A549 (cell line): ENCODE data around the gene PPP1R13L. TPM values are rescaled to one million over a fixed set of nuclear protein-coding genes. Genes with fewer than 3 reads are reported as not detected.

Experiments used
- ATAC-seq, 2 experiments: fragments of 200-7000 bp in 1 of 2; fragments of >200 bp in 1 of 2; cut with Nextera tagmentation in 1 of 2; cut with Tn5 transposase in 1 of 2; 3 replicates each; pipeline versions ENCODE4 v1.8.0 to v1.9.1; 2018 to 2020; ENCODE audit warnings: mild to moderate bottlenecking in 1 of 2, moderate library complexity in 1 of 2
- CTCF ChIA-PET: fragments of 300-600 bp; sonication (Branson Sonifier 250); formaldehyde crosslinking; extraction: SDS; loops from one replicate; lab custom pipeline; 2021; ENCODE audit warnings: antibody characterized with exemption, inconsistent platforms; lab: Yijun Ruan, JAX
- POLR2A ChIA-PET: fragments of 350-600 bp; formaldehyde crosslinking; extraction: SDS; loops from one replicate; lab custom pipeline; 2021; ENCODE audit warnings: antibody characterized with exemption, inconsistent platforms; lab: Yijun Ruan, JAX
- DNase-seq, 2 experiments: peaks; one replicate each; pipeline versions ENCODE4 v3.0.0 to v3.0.0-alpha.2; 2011 to 2016; ENCODE audit warnings: low read depth in 1 of 2, low spot score in 1 of 2
- FAIRE-seq: peaks from 2 replicates; lab custom pipeline; 2011; peaks lifted over from hg19 to GRCh38; lab: Jason Lieb, UNC
- H3K27ac ChIP-seq, 2 experiments: fragments of >200 bp; sonication (Bioruptor Twin); formaldehyde crosslinking; 3 replicates each; pipeline ENCODE4 v1.5.1; 2016 to 2017
- H3K4me1 ChIP-seq: fragments of >200 bp; sonication (Bioruptor Twin); formaldehyde crosslinking; 3 replicates; pipeline ENCODE4 v1.6.1; 2016
- H3K4me2 ChIP-seq: fragments of >200 bp; sonication (Bioruptor Twin); formaldehyde crosslinking; 3 replicates; pipeline ENCODE4 v1.6.1; 2016
- H3K4me3 ChIP-seq: fragments of >200 bp; sonication (Bioruptor Twin); formaldehyde crosslinking; 3 replicates; pipeline ENCODE4 v1.5.1; 2016
- H3K9me3 ChIP-seq: fragments of >200 bp; sonication (Bioruptor Twin); formaldehyde crosslinking; 3 replicates; pipeline ENCODE4 v1.6.1; 2016
- CBX2 ChIP-seq: fragments of 200-600 bp; sonication (generic); IDR thresholded peaks from 2 replicates; pipeline ENCODE4 v1.6.1; 2016; ENCODE audit warnings: low read depth, mild to moderate bottlenecking, borderline replicate concordance
- CBX8 ChIP-seq: fragments of 200-600 bp; sonication (generic); IDR thresholded peaks from 2 replicates; pipeline ENCODE4 v1.6.1; 2016
- CEBPB ChIP-seq, 2 experiments: fragments of >200 bp in 1 of 2; sonication (Bioruptor Twin) in 1 of 2; formaldehyde crosslinking in 1 of 2; IDR thresholded peaks; 2 replicates each; pipeline ENCODE4 v1.6.1; 2012 to 2016
- CHD2 ChIP-seq: fragments of 150-350 bp; IDR thresholded peaks from 2 replicates; pipeline ENCODE4 v1.6.1; 2014; ENCODE audit warnings: low read length; ENCODE audit not compliant: partially characterized antibody
- EHMT2 ChIP-seq: fragments of 200-600 bp; sonication (generic); IDR thresholded peaks from 2 replicates; pipeline ENCODE4 v1.6.1; 2016; ENCODE audit warnings: antibody characterized with exemption, low read depth, mild to moderate bottlenecking, moderate library complexity
- FOSB ChIP-seq: fragments of 250-450 bp; sonication (Bioruptor Pico); IDR thresholded peaks from 2 replicates; pipeline ENCODE4 v1.5.0; 2020; ENCODE audit warnings: mild to moderate bottlenecking, moderate library complexity
- HDAC2 ChIP-seq: fragments of 200-600 bp; sonication (generic); IDR thresholded peaks from 2 replicates; pipeline ENCODE4 v1.6.1; 2016
- JUN ChIP-seq, 2 experiments: fragments of >200 bp; sonication (Bioruptor Twin); formaldehyde crosslinking; IDR thresholded peaks; 2 replicates in 1 of 2; 3 replicates in 1 of 2; pipeline ENCODE4 v1.6.1; 2016 to 2017
- JUNB ChIP-seq: fragments of >200 bp; sonication (Bioruptor Twin); formaldehyde crosslinking; IDR thresholded peaks from 2 replicates; pipeline ENCODE4 v1.6.1; 2016
- NFE2L2 ChIP-seq: fragments of 150-350 bp; conservative IDR thresholded peaks from 2 replicates; pipeline ENCODE4 v1.6.1; 2014; ENCODE audit warnings: low read length
- NR3C1 ChIP-seq: fragments of >200 bp; sonication (Bioruptor Twin); formaldehyde crosslinking; IDR thresholded peaks from 3 replicates; pipeline ENCODE4 v1.6.1; 2017
- POLR2AphosphoS2 ChIP-seq: conservative IDR thresholded peaks from 2 replicates; pipeline ENCODE4 v1.6.1; 2012; ENCODE audit warnings: low read length, improper control_type of control experiment, inconsistent platforms
- RAD21 ChIP-seq, 2 experiments: fragments of >200 bp in 1 of 2; sonication (Bioruptor Twin) in 1 of 2; formaldehyde crosslinking in 1 of 2; IDR thresholded peaks in 1 of 2; conservative IDR thresholded peaks in 1 of 2; 2 replicates in 1 of 2; 3 replicates in 1 of 2; pipeline ENCODE4 v1.6.1; 2012 to 2018; ENCODE audit warnings: inconsistent platforms in 1 of 2
- REST ChIP-seq: fragments of 200-600 bp; sonication (generic); IDR thresholded peaks from 2 replicates; pipeline ENCODE4 v1.6.1; 2016; ENCODE audit warnings: antibody characterized with exemption, mild to moderate bottlenecking, moderate library complexity
- RFX5 ChIP-seq: fragments of 450-650 bp; IDR thresholded peaks from 2 replicates; pipeline ENCODE4 v1.7.1; 2014; ENCODE audit warnings: antibody characterized with exemption, mild to moderate bottlenecking, moderate library complexity
- SMC3 ChIP-seq: fragments of >200 bp; sonication (Bioruptor Twin); formaldehyde crosslinking; IDR thresholded peaks from 3 replicates; pipeline ENCODE4 v1.6.1; 2018; ENCODE audit warnings: inconsistent platforms
- SREBF2 ChIP-seq: fragments of 450-650 bp; IDR thresholded peaks from 2 replicates; pipeline ENCODE4 v1.6.1; 2014; ENCODE audit warnings: mild to moderate bottlenecking, moderate library complexity
- ZNF302 ChIP-seq: fragments of 250-450 bp; sonication (Bioruptor Pico); IDR thresholded peaks from 2 replicates; pipeline ENCODE4 v1.9.0; 2021; ENCODE audit warnings: inconsistent platforms, mild to moderate bottlenecking, moderate library complexity
- WGBS: methylation state at CpG from one replicate; pipeline ENCODE4 v1.1.6; 2017; ENCODE audit errors: missing lambda C conversion rate; 5-methylcytosine and 5-hydroxymethylcytosine counted together
- polyA plus RNA-seq, 4 experiments: library from polyadenylated mRNA; depleted of rRNA in 3 of 4; stranded (reverse); fragments of >200 nt; fragmentation: RNase III in 1 of 4; extraction: RNeasy Plus Mini Kit Qiagen cat#74134 plus additional on column Dnase treatment in 1 of 4; gene quantifications; 2 replicates in 3 of 4; 3 replicates in 1 of 4; pipeline ENCODE4 v1.2.3, GENCODE V29; 2011 to 2017

PPP1R13L gene
- polyA plus RNA-seq, 2 of the 4 experiments (the other 2 are of a cell fraction): 3.2 to 18.9 TPM

DNA sequence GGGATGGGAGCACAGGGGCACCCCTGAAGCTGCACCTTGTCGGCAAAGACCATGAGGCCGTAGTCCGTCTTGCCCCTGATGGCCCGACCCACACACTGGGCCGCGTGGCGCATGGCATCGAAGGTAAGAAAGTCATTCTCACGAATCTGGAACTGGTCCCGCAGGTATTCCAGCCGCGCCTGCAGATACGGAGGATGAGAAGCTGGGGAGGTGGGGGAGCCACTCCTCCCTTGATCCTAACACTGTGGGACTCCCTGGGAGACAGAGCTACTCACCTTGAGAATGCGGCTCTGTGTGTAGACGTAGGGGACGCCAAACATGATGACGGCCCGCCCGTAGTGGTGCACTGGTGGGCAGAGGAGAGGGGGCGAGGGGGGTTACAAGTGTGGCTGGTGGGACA, 52.4 kb downstream of the PPP1R13L start:
- no peak for FAIRE-seq
- H3K9me3 ChIP-seq: no peaks in the 10 kb centered on the region
- no peak for TF ChIP-seq REST
- TF ChIP-seq NFE2L2: no peak
- TF ChIP-seq RFX5: no peak
- TF ChIP-seq POLR2AphosphoS2: no peak
- TF ChIP-seq, all 56 proteins: peak for 0
- no peak for DNase-seq
- 94% methylated on average over 13 of the region's 20 CpGs for WGBS
- CTCF ChIA-PET: interaction anchor here (1.0 to 3.5 kb wide), 2 partner anchors 14 to 126 kb away, joined by 3 to 25 read pairs; no protein-coding TSS in a partner anchor
- ATAC-seq: no peak
- POLR2A ChIA-PET: no interaction called here
- Histone ChIP-seq H3K27ac (no peak overlapping the region), H3K4me1 (no peaks in the 10 kb centered on the region), H3K4me2 (no peak overlapping the region), H3K4me3 (no peak overlapping the region)

DNA sequence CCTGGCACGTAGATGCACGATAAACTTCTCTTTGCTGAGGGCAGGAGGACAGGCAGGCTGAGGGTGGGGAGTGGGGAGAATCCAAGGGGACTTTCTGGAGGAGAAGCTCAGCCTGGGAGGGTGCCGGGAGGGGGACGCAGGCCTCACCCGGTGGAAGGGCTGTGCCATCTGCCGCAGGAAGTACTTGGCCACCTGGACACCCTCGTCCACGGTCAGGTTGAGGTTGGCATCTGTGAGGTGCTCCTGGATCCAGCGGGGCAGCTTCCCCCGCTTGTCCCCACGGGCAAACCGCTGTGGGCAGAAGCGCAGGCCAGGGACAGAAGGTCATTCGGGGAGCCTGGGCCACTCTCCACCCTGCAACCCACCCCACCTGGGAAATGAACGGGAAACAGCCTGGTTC, 52.8 kb downstream of the PPP1R13L start:
- Histone ChIP-seq H3K9me3 (no peaks in the 10 kb centered on the region), H3K27ac (no peak overlapping the region), H3K4me1 (no peaks in the 10 kb centered on the region), H3K4me2 (no peak overlapping the region), H3K4me3 (no peak overlapping the region)
- no peak for TF ChIP-seq SREBF2
- no peak for TF ChIP-seq POLR2AphosphoS2
- no peak for TF ChIP-seq RAD21 (conservative IDR thresholded peaks at IDR 0.05 in 1 of 2, IDR thresholded peaks at IDR 0.05 in 1 of 2)
- TF ChIP-seq CBX8: no peak
- TF ChIP-seq FOSB (CRISPR knock-in tag): no peak
- TF ChIP-seq JUN (IDR thresholded peaks at IDR 0.05): no peak
- no peak for TF ChIP-seq ZNF302 (CRISPR knock-in tag)
- no peak for TF ChIP-seq CHD2
- no peak for TF ChIP-seq CEBPB (IDR thresholded peaks at IDR 0.05)
- FAIRE-seq (no peak), DNase-seq (no peak), ATAC-seq (no peak)
- ChIA-PET POLR2A (no interaction called here), CTCF (interaction anchor here (1.0 to 3.5 kb wide), 2 partner anchors 13 to 127 kb away, joined by 3 to 25 read pairs; no protein-coding TSS in a partner anchor)
- 92% methylated on average over 7 of the region's 15 CpGs for WGBS

DNA sequence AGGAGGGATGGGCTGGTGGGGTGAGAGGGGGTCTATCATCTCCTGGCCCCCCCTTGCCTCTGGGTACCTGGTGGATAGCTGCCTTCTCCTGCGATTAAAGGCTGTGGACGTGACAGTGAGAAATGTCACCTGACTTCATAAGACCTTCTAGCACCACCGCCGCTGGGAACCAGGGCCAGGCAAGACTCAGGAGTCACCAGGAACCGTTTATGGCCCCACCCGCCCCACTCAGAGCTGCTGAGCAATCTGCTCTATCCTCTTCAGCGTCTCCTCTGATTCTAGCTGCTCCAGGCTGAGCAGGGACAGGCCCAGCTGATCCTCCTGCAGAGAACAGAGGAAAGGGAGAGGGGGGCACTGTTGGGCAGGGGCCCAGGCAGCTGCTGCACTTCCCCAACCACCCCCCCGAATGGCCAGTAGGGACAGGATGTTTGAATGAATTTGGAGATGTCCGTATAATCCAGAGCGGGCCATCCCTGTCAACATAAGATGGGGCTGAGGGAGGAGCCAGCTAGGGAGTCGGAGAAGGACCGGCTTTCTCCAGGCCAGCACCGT, 53.4 kb downstream of the PPP1R13L start:
- FAIRE-seq (no peak), DNase-seq (no peak), ATAC-seq (no peak)
- no peaks in the 10 kb centered on the region for H3K9me3 ChIP-seq
- 82% methylated on average over 13 of the region's 13 CpGs for WGBS
- H3K4me1 ChIP-seq: no peaks in the 10 kb centered on the region
- no peak overlapping the region for H3K27ac ChIP-seq
- ChIA-PET POLR2A (no interaction called here), CTCF (interaction anchor here (1.0 to 3.5 kb wide), 3 partner anchors 13 to 127 kb away, joined by 3 to 25 read pairs (median 6); no protein-coding TSS in a partner anchor)
- no peak overlapping the region for H3K4me3 ChIP-seq
- H3K4me2 ChIP-seq: no peak overlapping the region
- no peak for TF ChIP-seq CBX2
- TF ChIP-seq FOSB (CRISPR knock-in tag): no peak
- no peak for TF ChIP-seq NR3C1
- TF ChIP-seq JUNB: no peak
- no peak for TF ChIP-seq SMC3
- TF ChIP-seq EHMT2: no peak
- TF ChIP-seq HDAC2: no peak
